Thyroid gland (tissue), 4 donors: ENCODE data around the gene CD2AP. TPM values are rescaled to one million over a fixed set of nuclear protein-coding genes. Genes with fewer than 3 reads are reported as not detected.

Source experiments
- small RNA-seq: library from RNA; depleted of rRNA; stranded (forward); fragments of <200 nt; gene quantifications from one replicate; pipeline ENCODE3, GENCODE V24; 2016
- total RNA-seq, 4 donors: library from RNA; depleted of rRNA; stranded (reverse); fragments of >200 nt; gene quantifications; one replicate each; pipeline ENCODE4 v1.2.3, GENCODE V29; 2016

CD2AP gene
- total RNA-seq, 4 donors from 2014 or later, result 27.9 to 48.2 (median 33.0) TPM

Small RNAs within 50 kb of the gene (small RNA-seq; reads per million reads assigned to genes)
- not detected for gene RF00019

Other genes starting within 250 kb of the CD2AP start
- 10 to 100 TPM in 1 of 4 donors, 1 to 10 TPM in 3; 5.7 to 13.6 (median 7.0) TPM for gene TNFRSF21, start 167.9 kb upstream of the CD2AP start, total RNA-seq
- gene ADGRF4, start 220.8 kb downstream of the CD2AP start, total RNA-seq, result under 1 TPM in 1 of 4 donors, not detected in 3; 0.13 TPM